Cardiac muscle cell (in vitro differentiated cells and primary cell): ENCODE data around the gene NUDT13. TPM values are rescaled to one million over a fixed set of nuclear protein-coding genes. Genes with fewer than 3 reads are reported as not detected.
A peak's percentile ranks its signal among the peaks of the same experiment; 100 is the strongest.

ENCODE experiments used
- DNase-seq, 2 donors: peaks; one replicate each; pipeline versions ENCODE4 v3.0.0 to v3.0.0-alpha.2; 2010 to 2017; ENCODE audit warnings: low read depth in 1 of 2, low spot score in 1 of 2
- H3K27ac ChIP-seq: fragments of 200-600 bp; sonication (generic); 2 replicates; pipeline ENCODE4 v1.5.1; 2016
- H3K27me3 ChIP-seq: fragments of 200-600 bp; sonication (generic); 2 replicates; pipeline ENCODE4 v1.6.0; 2016; ENCODE audit warnings: control low read depth
- H3K36me3 ChIP-seq: fragments of 200-600 bp; sonication (generic); 2 replicates; pipeline ENCODE4 v1.5.1; 2016; ENCODE audit warnings: control low read depth
- H3K4me1 ChIP-seq: fragments of 200-600 bp; sonication (generic); 2 replicates; pipeline ENCODE4 v1.8.1; 2017; ENCODE audit warnings: low read depth, mild to moderate bottlenecking, mixed run types
- H3K4me3 ChIP-seq: fragments of 200-600 bp; sonication (generic); 2 replicates; pipeline ENCODE4 v1.5.1; 2016; ENCODE audit warnings: mild to moderate bottlenecking
- H3K9me3 ChIP-seq: fragments of 200-600 bp; sonication (generic); 2 replicates; pipeline ENCODE4 v1.5.1; 2017; ENCODE audit warnings: low read depth, mild to moderate bottlenecking, control low read depth
- polyA plus RNA-seq: library from polyadenylated mRNA; unstranded; fragments of >200 nt; fragmentation: Nextera tagmentation; extraction: Ambion mirVana; gene quantifications from 2 replicates; pipeline ENCODE4 v1.2.1, GENCODE V29; 2016
- total RNA-seq: library from RNA; depleted of rRNA; stranded (reverse); fragments of >200 nt; gene quantifications from 2 replicates; pipeline ENCODE4 v1.2.3, GENCODE V29; 2016
- TF ChIP-seq, protein P1 (sequence below): IDR thresholded peaks from 2 replicates; pipeline ENCODE4 v1.5.1; 2012; ENCODE audit warnings: low read depth, mild to moderate bottlenecking, low read length

NUDT13 gene
- total and polyA plus RNA-seq, 2 experiments from 2014 or later: 1.7 to 2.1 TPM

- H3K27ac ChIP-seq: peak overlapping the region; percentile 88
- TF ChIP-seq, protein P1, sequence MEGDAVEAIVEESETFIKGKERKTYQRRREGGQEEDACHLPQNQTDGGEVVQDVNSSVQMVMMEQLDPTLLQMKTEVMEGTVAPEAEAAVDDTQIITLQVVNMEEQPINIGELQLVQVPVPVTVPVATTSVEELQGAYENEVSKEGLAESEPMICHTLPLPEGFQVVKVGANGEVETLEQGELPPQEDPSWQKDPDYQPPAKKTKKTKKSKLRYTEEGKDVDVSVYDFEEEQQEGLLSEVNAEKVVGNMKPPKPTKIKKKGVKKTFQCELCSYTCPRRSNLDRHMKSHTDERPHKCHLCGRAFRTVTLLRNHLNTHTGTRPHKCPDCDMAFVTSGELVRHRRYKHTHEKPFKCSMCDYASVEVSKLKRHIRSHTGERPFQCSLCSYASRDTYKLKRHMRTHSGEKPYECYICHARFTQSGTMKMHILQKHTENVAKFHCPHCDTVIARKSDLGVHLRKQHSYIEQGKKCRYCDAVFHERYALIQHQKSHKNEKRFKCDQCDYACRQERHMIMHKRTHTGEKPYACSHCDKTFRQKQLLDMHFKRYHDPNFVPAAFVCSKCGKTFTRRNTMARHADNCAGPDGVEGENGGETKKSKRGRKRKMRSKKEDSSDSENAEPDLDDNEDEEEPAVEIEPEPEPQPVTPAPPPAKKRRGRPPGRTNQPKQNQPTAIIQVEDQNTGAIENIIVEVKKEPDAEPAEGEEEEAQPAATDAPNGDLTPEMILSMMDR: no peak
- H3K9me3 ChIP-seq: no peaks in the 10 kb centered on the region
- no peaks in the 10 kb centered on the region for H3K27me3 ChIP-seq
- H3K4me1 ChIP-seq: peaks cover 29% of the 10 kb centered on the region
- DNase-seq: peak; percentile 80 to 91
- peak overlapping the region; percentile 90 for H3K4me3 ChIP-seq
- H3K36me3 ChIP-seq: no peaks in the 10 kb centered on the region
These were observed 14.7 kb upstream of the NUDT13 start for GRCh38 chr10:73095481-73096021.

DNA sequence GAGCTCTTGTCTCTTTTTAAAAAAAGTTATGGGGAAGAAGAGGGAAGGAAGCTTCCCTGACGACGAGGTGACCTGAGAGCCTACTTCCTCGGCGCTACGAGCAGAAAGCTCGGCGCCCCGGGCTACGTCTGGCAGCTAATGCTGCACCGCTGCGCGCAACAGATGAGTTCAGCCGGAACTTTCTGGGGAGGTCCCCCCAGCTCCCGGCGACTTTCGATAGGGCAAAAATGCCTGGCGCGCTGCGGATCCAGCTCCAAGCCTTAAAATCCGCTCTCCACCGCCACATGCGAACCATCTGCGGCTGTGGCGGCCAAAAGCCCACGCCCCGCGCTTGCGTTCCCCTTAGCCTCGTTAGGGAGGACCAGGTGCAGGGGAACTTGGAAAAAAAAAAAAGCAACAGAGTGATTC is 14.2 kb upstream of the NUDT13 start:
- no peaks in the 10 kb centered on the region for H3K27me3 ChIP-seq
- peak overlapping the region; percentile 90 for H3K4me3 ChIP-seq
- no peaks in the 10 kb centered on the region for H3K9me3 ChIP-seq
- peak; percentile 82 to 86 for DNase-seq
- peaks cover 28% of the 10 kb centered on the region for H3K4me1 ChIP-seq
- TF ChIP-seq, protein P1: no peak
- H3K27ac ChIP-seq: peak overlapping the region; percentile 88
- no peaks in the 10 kb centered on the region for H3K36me3 ChIP-seq

DNA sequence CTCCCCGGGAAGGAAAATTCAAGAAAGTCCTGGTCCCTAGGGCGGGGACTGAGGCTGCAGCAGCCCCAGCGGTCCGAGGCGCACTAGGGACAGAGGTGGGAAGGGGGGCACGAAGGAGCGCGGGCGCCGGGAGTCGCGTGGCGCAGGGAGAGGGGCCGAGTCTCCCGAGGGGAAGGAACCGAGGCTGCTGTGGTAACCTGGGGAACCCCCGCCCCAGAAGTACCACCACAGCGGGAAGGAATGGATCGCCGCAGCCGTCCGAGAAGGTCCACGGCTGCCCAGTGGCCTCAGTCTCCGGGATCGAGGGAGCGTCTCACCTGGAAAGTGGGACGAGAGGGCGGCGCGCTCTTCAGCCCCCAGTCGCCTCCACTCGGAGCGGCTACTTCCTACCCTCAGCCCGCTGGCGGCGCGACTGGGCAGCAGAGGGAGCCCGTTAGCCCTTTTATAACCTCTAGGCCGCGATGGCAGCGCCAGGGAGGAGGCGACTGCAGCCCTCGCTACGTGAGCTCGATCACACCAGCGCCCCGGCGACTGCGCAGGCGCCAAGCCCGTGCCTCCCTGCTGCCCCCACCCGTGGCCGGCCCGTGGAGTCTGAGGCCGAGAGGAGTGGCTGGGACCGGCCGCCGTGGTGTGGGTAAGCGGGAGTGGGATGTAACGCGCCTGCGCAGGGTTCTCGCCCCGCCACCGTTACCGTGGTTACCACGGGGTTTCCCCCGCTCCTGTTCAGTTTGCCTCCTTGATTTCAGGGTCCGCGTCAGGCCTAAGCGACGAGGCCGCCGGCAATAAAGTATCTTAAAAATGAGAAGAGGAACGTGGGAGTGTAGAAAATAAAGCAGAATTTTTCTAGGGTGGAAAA is 13.6 kb upstream of the NUDT13 start, which contains the start of gene P4HA1:
Gene P4HA1, minus strand, starts transcription at position 418 of the 856 bp plus-strand sequence. CDS start 21,983 bp downstream, outside the sequence.
- H3K27ac ChIP-seq: peak within 1 kb of the TSS; percentile 88
- TF ChIP-seq, protein P1: peak; percentile 67
- DNase-seq: peak; percentile 98 to 99

GRCh38 chr10:73097305-73097670 is 13.0 kb upstream of the NUDT13 start:
- Histone ChIP-seq H3K27me3 (no peaks in the 10 kb centered on the region), H3K4me3 (peak overlapping the region; percentile 90), H3K36me3 (no peaks in the 10 kb centered on the region), H3K9me3 (no peaks in the 10 kb centered on the region), H3K4me1 (peaks cover 16% of the 10 kb centered on the region), H3K27ac (peak overlapping the region; percentile 88)
- TF ChIP-seq, protein P1: no peak
- no peak for DNase-seq

More for the DNA sequence above, 13.6 kb upstream of the NUDT13 start, which contains the start of gene P4HA1:
- peak within 1 kb of the TSS; percentile 90 for H3K4me3 ChIP-seq
- no peaks in the 10 kb centered on the region for H3K36me3 ChIP-seq
- no peaks in the 10 kb centered on the region for H3K9me3 ChIP-seq
- H3K27me3 ChIP-seq: no peaks in the 10 kb centered on the region
- H3K4me1 ChIP-seq: peaks cover 21% of the 10 kb centered on the region

GRCh38 chr10:73099141-73099540 is 11.1 kb upstream of the NUDT13 start:
- H3K27ac ChIP-seq: peak overlapping the region; percentile 22

More at GRCh38 chr10:73099141-73099540, 11.1 kb upstream of the NUDT13 start:
- H3K4me3 ChIP-seq: no peak overlapping the region
- TF ChIP-seq, protein P1: no peak
- no peaks in the 10 kb centered on the region for H3K9me3 ChIP-seq
- no peaks in the 10 kb centered on the region for H3K36me3 ChIP-seq
- DNase-seq: no peak
- H3K27me3 ChIP-seq: no peaks in the 10 kb centered on the region
- peaks cover 7% of the 10 kb centered on the region for H3K4me1 ChIP-seq
